Spleen (tissue), 11 donors: ENCODE measurements around the gene RALGDS. TPM values are rescaled to one million over a fixed set of nuclear protein-coding genes. Genes with fewer than 3 reads are reported as not detected.

ENCODE experiments used
- DNase-seq: peaks from one replicate; pipeline ENCODE4 v3.0.0-alpha.2; 2020
- H3K27ac ChIP-seq, 8 donors: fragments of 200-600 bp; sonication (generic) in 7 of 8; 1 replicate in 4 of 8; 2 replicates in 4 of 8; pipeline versions ENCODE4 v1.5.0 to v1.8.0; 2016 to 2021; ENCODE audit warnings: inconsistent platforms in 4 of 8, mild to moderate bottlenecking in 4 of 8, moderate library complexity in 1 of 8
- H3K27me3 ChIP-seq, 7 donors: fragments of 200-600 bp; sonication (generic) in 6 of 7; replicated peaks in 1 of 7; 1 replicate in 4 of 7; 2 replicates in 3 of 7; pipeline versions ENCODE4 v1.5.0 to v1.8.0; 2016 to 2021; ENCODE audit warnings: inconsistent platforms in 3 of 7, mild to moderate bottlenecking in 1 of 7
- H3K36me3 ChIP-seq, 6 donors: fragments of 200-600 bp; sonication (generic) in 5 of 6; 1 replicate in 4 of 6; 2 replicates in 2 of 6; pipeline versions ENCODE4 v1.5.0 to v1.8.0; 2016 to 2021; ENCODE audit warnings: inconsistent platforms in 2 of 6
- H3K4me1 ChIP-seq, 6 donors: fragments of 200-600 bp; sonication (generic) in 5 of 6; 1 replicate in 3 of 6; 2 replicates in 3 of 6; pipeline versions ENCODE4 v1.5.0 to v1.8.0; 2016 to 2021; ENCODE audit warnings: inconsistent platforms in 3 of 6
- H3K4me3 ChIP-seq, 8 donors: fragments of 200-600 bp; sonication (generic) in 7 of 8; 1 replicate in 4 of 8; 2 replicates in 4 of 8; pipeline versions ENCODE4 v1.5.0 to v1.8.0; 2016 to 2021; ENCODE audit warnings: inconsistent platforms in 4 of 8, mild to moderate bottlenecking in 4 of 8, moderate library complexity in 2 of 8
- H3K9me3 ChIP-seq, 8 donors: fragments of 200-600 bp; sonication (generic) in 7 of 8; 1 replicate in 4 of 8; 2 replicates in 4 of 8; pipeline versions ENCODE4 v1.5.0 to v1.8.0; 2016 to 2021; ENCODE audit warnings: inconsistent platforms in 4 of 8
- POLR2A ChIP-seq, 3 donors: fragments of 450-650 bp; IDR thresholded peaks; one replicate each; pipeline ENCODE4 v1.5.1; 2017; ENCODE audit warnings: antibody characterized with exemption in 3 of 3, mild to moderate bottlenecking in 1 of 3
- POLR2AphosphoS5 ChIP-seq, 3 donors: sonication (generic); formaldehyde crosslinking; IDR thresholded peaks; one replicate each; pipeline ENCODE4 v1.5.1; 2017; ENCODE audit warnings: antibody characterized with exemption in 3 of 3
- WGBS, 5 donors: extraction: QIAGEN DNeasy Blood & Tissue Kit in 3 of 5; methylation state at CpG; one replicate each; pipeline versions ENCODE4 v1.1.5 to v1.1.7; 2013 to 2018; 5-methylcytosine and 5-hydroxymethylcytosine counted together
- intact Hi-C: fragments of 100-400 bp; cut with DNase I; formaldehyde crosslinking; loops from one replicate; pipeline ENCODE4 v1.15.0; 2023; ENCODE audit warnings: low total_unique reads
- microRNA-seq, 3 donors: library from miRNA; unstranded; fragments of <30 nt; microRNA quantifications; one replicate each; pipeline versions ENCODE4 to v1.1.0, GENCODE V29; 2019 to 2020
- polyA plus RNA-seq, 3 donors: library from polyadenylated mRNA; stranded (reverse); fragments of 200-250 nt; gene quantifications; one replicate each; pipeline ENCODE4 v1.2.1, GENCODE V29; 2013
- small RNA-seq, 4 donors: library from RNA; depleted of rRNA; stranded (forward); fragments of <200 nt; gene quantifications; one replicate each; pipeline ENCODE3, GENCODE V24; 2016
- total RNA-seq, 7 donors: library from RNA; depleted of rRNA in 3 of 7; stranded (reverse); fragments of >200 nt in 3 of 7; fragmentation: NEBNext Ultra II Directional in 4 of 7; extraction: Animal tissue kit (Norgen Biotek cat#: 25700) in 4 of 7; gene quantifications; one replicate each; pipeline versions ENCODE4 v1.1.0 to v1.2.1, GENCODE V29; 2016 to 2021
- TF ChIP-seq, protein P1 (sequence below), 11 experiments: fragments of 200-600 bp in 7 of 11; fragments of 450-650 bp in 4 of 11; sonication (generic) in 4 of 11; IDR thresholded peaks in 8 of 11; conservative IDR thresholded peaks in 3 of 11; 1 replicate in 7 of 11; 2 replicates in 4 of 11; pipeline versions ENCODE4 v1.4.0 to v1.8.0; 2016 to 2021; ENCODE audit warnings: antibody characterized with exemption in 11 of 11, inconsistent platforms in 4 of 11, mild to moderate bottlenecking in 1 of 11
- donor health status: healthy with polysubstance abuse.
- donor health status: DM: no; HTN: no; CAD: no; lungs with moderate emphysema.
- donor health status: DM: no; HTN: no; CAD: no.
- donor health status: Bipolar disorder and iron deficiency.
- donor health status: healthy.
- donor health status: DM: no; HTN: no; CAD: no.
- donor health status: DM: yes; HTN: yes; CAD: no.

Gene RALGDS
- total and polyA plus RNA-seq, 10 donors = 21.3 to 74.3 (median 55.8) TPM

DNA sequence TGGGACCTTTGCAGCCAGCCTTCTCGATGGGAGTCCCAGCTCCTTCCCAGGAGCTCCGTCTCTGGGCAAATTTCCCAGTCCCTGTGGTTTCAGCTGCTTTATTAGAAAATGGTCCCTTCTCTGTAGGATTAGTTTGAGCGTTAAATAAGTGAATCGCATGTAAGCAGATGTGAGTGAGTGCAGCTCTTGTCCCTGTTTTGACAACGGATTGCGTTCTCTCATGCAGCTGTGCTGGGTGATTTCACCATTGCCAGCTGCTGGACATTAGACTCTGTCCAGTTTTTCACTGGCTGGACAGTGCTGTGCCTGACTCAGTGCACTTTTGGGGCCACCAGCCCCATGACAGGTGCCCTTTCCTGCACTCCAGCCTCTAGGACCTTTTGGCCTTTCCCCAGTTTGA is 70.9 kb downstream of the RALGDS start:
- intact Hi-C loops = no loop called here

DNA sequence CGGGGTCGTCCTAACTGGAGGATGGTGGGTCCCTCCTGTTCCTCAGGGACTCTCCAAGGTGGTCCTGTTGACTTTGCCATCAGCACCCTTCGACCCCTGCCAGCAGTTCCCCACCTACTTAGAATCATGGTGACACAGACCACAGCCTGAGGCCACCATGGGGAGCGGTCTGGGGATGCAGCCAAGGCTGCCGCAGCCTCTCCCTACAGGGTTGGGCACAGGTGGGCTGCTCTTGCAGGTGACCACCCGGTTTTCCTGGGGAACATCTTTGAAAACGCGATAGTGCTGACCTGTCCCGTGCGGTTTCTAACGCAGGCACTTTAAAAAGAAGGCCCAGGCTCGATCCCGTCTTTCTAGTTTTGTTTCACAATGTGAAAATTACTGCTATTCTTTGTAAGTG is 72.0 kb downstream of the RALGDS start:
- Histone ChIP-seq H3K4me1 (peaks cover 0 to 11% (median 3%) of the 10 kb centered on the region in 6 donors), H3K27ac (no peak overlapping the region), H3K36me3 (peaks cover 0 to 100% (median 83%) of the 10 kb centered on the region in 6 donors), H3K9me3 (no peaks in the 10 kb centered on the region), H3K27me3 (no peaks in the 10 kb centered on the region), H3K4me3 (no peak overlapping the region)
- DNase-seq = no peak
- TF ChIP-seq POLR2A (IDR thresholded peaks at IDR 0.05) = no peak
- no peak for TF ChIP-seq POLR2AphosphoS5 (IDR thresholded peaks at IDR 0.05)
- TF ChIP-seq, protein P1, sequence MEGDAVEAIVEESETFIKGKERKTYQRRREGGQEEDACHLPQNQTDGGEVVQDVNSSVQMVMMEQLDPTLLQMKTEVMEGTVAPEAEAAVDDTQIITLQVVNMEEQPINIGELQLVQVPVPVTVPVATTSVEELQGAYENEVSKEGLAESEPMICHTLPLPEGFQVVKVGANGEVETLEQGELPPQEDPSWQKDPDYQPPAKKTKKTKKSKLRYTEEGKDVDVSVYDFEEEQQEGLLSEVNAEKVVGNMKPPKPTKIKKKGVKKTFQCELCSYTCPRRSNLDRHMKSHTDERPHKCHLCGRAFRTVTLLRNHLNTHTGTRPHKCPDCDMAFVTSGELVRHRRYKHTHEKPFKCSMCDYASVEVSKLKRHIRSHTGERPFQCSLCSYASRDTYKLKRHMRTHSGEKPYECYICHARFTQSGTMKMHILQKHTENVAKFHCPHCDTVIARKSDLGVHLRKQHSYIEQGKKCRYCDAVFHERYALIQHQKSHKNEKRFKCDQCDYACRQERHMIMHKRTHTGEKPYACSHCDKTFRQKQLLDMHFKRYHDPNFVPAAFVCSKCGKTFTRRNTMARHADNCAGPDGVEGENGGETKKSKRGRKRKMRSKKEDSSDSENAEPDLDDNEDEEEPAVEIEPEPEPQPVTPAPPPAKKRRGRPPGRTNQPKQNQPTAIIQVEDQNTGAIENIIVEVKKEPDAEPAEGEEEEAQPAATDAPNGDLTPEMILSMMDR (IDR thresholded peaks at IDR 0.05 in 8 of 11, conservative IDR thresholded peaks at IDR 0.05 in 3 of 11) = no peak
- WGBS, 5 donors = 91 to 93% (median 92%) methylated on average over 10 to 13 of the region's 13 CpGs
- intact Hi-C loops = loop anchor here (10.0 kb wide), 1 partner anchor 64 kb away; no protein-coding TSS in a partner anchor

More for the DNA sequence above, 70.9 kb downstream of the RALGDS start:
- Histone ChIP-seq H3K9me3 (no peaks in the 10 kb centered on the region), H3K27me3 (no peaks in the 10 kb centered on the region), H3K36me3 (peaks cover 0 to 100% (median 83%) of the 10 kb centered on the region in 6 donors), H3K4me3 (no peak overlapping the region), H3K4me1 (peaks cover 0 to 11% (median 3%) of the 10 kb centered on the region in 6 donors), H3K27ac (no peak overlapping the region)
- no peak for DNase-seq
- no peak for TF ChIP-seq POLR2AphosphoS5 (IDR thresholded peaks at IDR 0.05)
- TF ChIP-seq, protein P1 (IDR thresholded peaks at IDR 0.05 in 8 of 11, conservative IDR thresholded peaks at IDR 0.05 in 3 of 11) = no peak
- no peak for TF ChIP-seq POLR2A (IDR thresholded peaks at IDR 0.05)
- WGBS, 5 donors = 90 to 95% (median 91%) methylated on average over 6 of the region's 6 CpGs

DNA sequence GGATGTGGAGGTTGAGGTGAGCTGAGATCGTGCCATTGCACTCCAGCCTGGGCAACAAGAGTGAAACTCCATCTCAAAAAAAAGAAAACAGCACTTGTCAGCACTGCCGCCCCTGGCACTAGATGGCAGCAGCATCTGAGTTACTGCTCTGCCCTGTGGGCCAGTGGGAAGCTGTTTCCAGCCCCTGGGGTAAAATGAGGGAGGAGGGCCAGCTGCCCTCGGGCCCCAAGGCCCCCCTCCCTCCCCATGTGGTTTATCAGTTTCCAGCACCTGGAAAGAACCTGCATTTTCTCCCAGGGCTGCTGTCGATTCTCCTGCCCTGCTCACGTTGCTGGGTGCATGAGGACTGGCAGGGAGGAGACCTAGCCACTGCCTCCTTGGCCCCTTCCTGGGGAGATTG is 72.4 kb downstream of the RALGDS start:
- no peak for DNase-seq
- H3K36me3 ChIP-seq = peaks cover 0 to 100% (median 83%) of the 10 kb centered on the region in 6 donors
- no peak overlapping the region for H3K27ac ChIP-seq
- H3K4me1 ChIP-seq = peaks cover 0 to 11% (median 3%) of the 10 kb centered on the region in 6 donors
- TF ChIP-seq, protein P1 (IDR thresholded peaks at IDR 0.05 in 8 of 11, conservative IDR thresholded peaks at IDR 0.05 in 3 of 11) = peak in 1 of 11 experiments; percentile 28
- TF ChIP-seq POLR2A (IDR thresholded peaks at IDR 0.05) = no peak
- no peaks in the 10 kb centered on the region for H3K9me3 ChIP-seq
- no peak overlapping the region for H3K4me3 ChIP-seq
- no peaks in the 10 kb centered on the region for H3K27me3 ChIP-seq
- 41 to 52% (median 51%) methylated on average over 5 of the region's 5 CpGs for WGBS, 5 donors
- intact Hi-C loops = loop anchor here (10.0 kb wide), 1 partner anchor 64 kb away; no protein-coding TSS in a partner anchor

Small RNAs within 50 kb of the gene (microRNA-seq; reads per million reads assigned to microRNA genes)
- 0.85 to 2.9 (median 2.8) reads per million in 3 donors for gene MIR6877

Small RNAs within 50 kb of the gene (small RNA-seq; reads per million reads assigned to genes)
- 0 to 0.07 (median 0.03) reads per million in 4 donors for gene MIR6877

Other genes with a start within 250 kb of the RALGDS start
- 1 to 10 TPM in 1 of 7 donors, under 1 TPM in 6; 0.51 to 1.8 (median 0.92) TPM for gene AK8, start 243.0 kb downstream of the RALGDS start, total RNA-seq
- gene AK8, start 243.0 kb downstream of the RALGDS start, polyA plus RNA-seq = 1 to 10 TPM in 2 of 3 donors, under 1 TPM in 1; 0.22 to 1.8 (median 1.0) TPM
- 1 to 10 TPM; 1.1 to 5.6 (median 2.5) TPM for gene SPACA9, start 242.3 kb downstream of the RALGDS start, total RNA-seq
- gene SPACA9, start 242.3 kb downstream of the RALGDS start, polyA plus RNA-seq = 1 to 10 TPM; 1.7 to 3.5 (median 3.0) TPM
- gene TSC1, start 176.6 kb downstream of the RALGDS start, total RNA-seq = 10 to 100 TPM; 46.9 to 80.6 (median 56.9) TPM
- gene TSC1, start 176.6 kb downstream of the RALGDS start, polyA plus RNA-seq = 10 to 100 TPM in 2 of 3 donors, 1 to 10 TPM in 1; 6.9 to 12.7 (median 12.1) TPM
- 1 to 10 TPM; 1.5 to 4.0 (median 3.0) TPM for gene GFI1B, start 142.5 kb downstream of the RALGDS start, total RNA-seq
- under 1 TPM; 0.14 to 0.20 (median 0.19) TPM for gene GFI1B, start 142.5 kb downstream of the RALGDS start, polyA plus RNA-seq
- 10 to 100 TPM; 40.5 to 64.4 (median 47.6) TPM for gene GTF3C5, start 90.2 kb downstream of the RALGDS start, total RNA-seq
- 10 to 100 TPM; 34.9 to 52.5 (median 44.4) TPM for gene GTF3C5, start 90.2 kb downstream of the RALGDS start, polyA plus RNA-seq
- gene CEL, start 59.3 kb downstream of the RALGDS start, total RNA-seq = 1 to 10 TPM in 3 of 7 donors, under 1 TPM in 2, not detected in 2; 0.58 to 5.3 (median 1.9) TPM
- under 1 TPM; 0.46 to 0.67 (median 0.55) TPM for gene CEL, start 59.3 kb downstream of the RALGDS start, polyA plus RNA-seq
- 10 to 100 TPM; 16.8 to 52.8 (median 31.2) TPM for gene GBGT1, start 42.7 kb upstream of the RALGDS start, total RNA-seq
- gene GBGT1, start 42.7 kb upstream of the RALGDS start, polyA plus RNA-seq = 10 to 100 TPM in 2 of 3 donors, 1 to 10 TPM in 1; 9.2 to 14.1 (median 10.7) TPM
- gene OBP2B, start 88.0 kb upstream of the RALGDS start, total RNA-seq = under 1 TPM in 1 of 7 donors, not detected in 6; 0.95 TPM
- under 1 TPM in 2 of 3 donors, not detected in 1; 0.16 to 0.38 TPM for gene OBP2B, start 88.0 kb upstream of the RALGDS start, polyA plus RNA-seq
- 1 to 10 TPM; 1.1 to 5.8 (median 2.7) TPM for gene ABO, start 154.0 kb upstream of the RALGDS start, total RNA-seq
- under 1 TPM; 0.26 to 0.96 (median 0.64) TPM for gene ABO, start 154.0 kb upstream of the RALGDS start, polyA plus RNA-seq
- gene SURF6, start 214.9 kb upstream of the RALGDS start, total RNA-seq = 10 to 100 TPM; 13.2 to 20.0 (median 17.0) TPM
- 10 to 100 TPM; 13.2 to 28.6 (median 17.4) TPM for gene SURF6, start 214.9 kb upstream of the RALGDS start, polyA plus RNA-seq
- 10 to 100 TPM; 26.4 to 33.7 (median 30.0) TPM for gene MED22, start 226.9 kb upstream of the RALGDS start, total RNA-seq
- 10 to 100 TPM; 13.3 to 23.1 (median 18.8) TPM for gene MED22, start 226.9 kb upstream of the RALGDS start, polyA plus RNA-seq
- gene RPL7A, start 227.0 kb upstream of the RALGDS start, total RNA-seq = 1,000 to 10,000 TPM; 1,381 to 1,842 (median 1,641) TPM
- gene RPL7A, start 227.0 kb upstream of the RALGDS start, polyA plus RNA-seq = 1,000 to 10,000 TPM; 3,611 to 6,342 (median 5,850) TPM
- 10 to 100 TPM; 31.4 to 37.7 (median 35.6) TPM for gene SURF1, start 235.2 kb upstream of the RALGDS start, total RNA-seq
- 10 to 100 TPM; 72.0 to 75.6 (median 72.5) TPM for gene SURF1, start 235.2 kb upstream of the RALGDS start, polyA plus RNA-seq
- 10 to 100 TPM in 5 of 7 donors, 1 to 10 TPM in 2; 6.5 to 19.9 (median 12.4) TPM for gene SURF2, start 235.3 kb upstream of the RALGDS start, total RNA-seq
- gene SURF2, start 235.3 kb upstream of the RALGDS start, polyA plus RNA-seq = 10 to 100 TPM; 31.4 to 32.6 (median 31.5) TPM